ENCODE data around the gene SULF2.

The SULF2 gene

GRCh38 chr20:47635256-47635655 lies 150.0 kb downstream of the SULF2 start:
- no peak overlapping the region for H3K4me3 ChIP-seq (ENCODE audit: low read length)
- TF ChIP-seq, protein P1, sequence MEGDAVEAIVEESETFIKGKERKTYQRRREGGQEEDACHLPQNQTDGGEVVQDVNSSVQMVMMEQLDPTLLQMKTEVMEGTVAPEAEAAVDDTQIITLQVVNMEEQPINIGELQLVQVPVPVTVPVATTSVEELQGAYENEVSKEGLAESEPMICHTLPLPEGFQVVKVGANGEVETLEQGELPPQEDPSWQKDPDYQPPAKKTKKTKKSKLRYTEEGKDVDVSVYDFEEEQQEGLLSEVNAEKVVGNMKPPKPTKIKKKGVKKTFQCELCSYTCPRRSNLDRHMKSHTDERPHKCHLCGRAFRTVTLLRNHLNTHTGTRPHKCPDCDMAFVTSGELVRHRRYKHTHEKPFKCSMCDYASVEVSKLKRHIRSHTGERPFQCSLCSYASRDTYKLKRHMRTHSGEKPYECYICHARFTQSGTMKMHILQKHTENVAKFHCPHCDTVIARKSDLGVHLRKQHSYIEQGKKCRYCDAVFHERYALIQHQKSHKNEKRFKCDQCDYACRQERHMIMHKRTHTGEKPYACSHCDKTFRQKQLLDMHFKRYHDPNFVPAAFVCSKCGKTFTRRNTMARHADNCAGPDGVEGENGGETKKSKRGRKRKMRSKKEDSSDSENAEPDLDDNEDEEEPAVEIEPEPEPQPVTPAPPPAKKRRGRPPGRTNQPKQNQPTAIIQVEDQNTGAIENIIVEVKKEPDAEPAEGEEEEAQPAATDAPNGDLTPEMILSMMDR (IDR thresholded peaks at IDR 0.05; ENCODE audit: insufficient read depth, low read depth, low read length, missing control alignments), result no peak
- no peak for DNase-seq (ENCODE audit: low read depth)

DNA sequence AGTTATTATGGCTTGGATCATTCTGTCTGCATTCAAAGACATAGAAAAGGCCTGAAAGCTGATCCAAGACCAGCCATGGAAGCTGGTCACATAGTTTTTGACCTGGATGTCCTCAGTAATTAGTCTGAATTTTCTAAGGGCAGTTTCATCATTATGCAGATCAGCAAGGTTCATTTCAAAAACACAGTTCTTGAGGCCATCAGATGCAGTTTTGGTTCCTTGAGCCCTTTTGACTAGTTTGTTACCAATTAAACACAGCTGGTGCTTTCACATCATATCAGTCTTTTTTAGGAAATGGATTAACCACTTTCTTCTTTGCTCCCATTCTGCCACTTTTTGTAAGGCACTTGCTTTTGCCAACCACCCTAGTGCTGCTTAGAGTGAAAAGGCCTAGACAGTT lies 154.2 kb downstream of the SULF2 start:
- TF ChIP-seq, protein P1 (IDR thresholded peaks at IDR 0.05; ENCODE audit: insufficient read depth, low read depth, low read length, missing control alignments), result no peak
- H3K4me3 ChIP-seq (ENCODE audit: low read length), result no peak overlapping the region
- DNase-seq (ENCODE audit: low read depth), result no peak

GRCh38 chr20:47629907-47630306 lies 155.4 kb downstream of the SULF2 start:
- no peak for DNase-seq (ENCODE audit: low read depth)
- no peak overlapping the region for H3K4me3 ChIP-seq (ENCODE audit: low read length)
- TF ChIP-seq, protein P1 (IDR thresholded peaks at IDR 0.05; ENCODE audit: insufficient read depth, low read depth, low read length, missing control alignments), result no peak

DNA sequence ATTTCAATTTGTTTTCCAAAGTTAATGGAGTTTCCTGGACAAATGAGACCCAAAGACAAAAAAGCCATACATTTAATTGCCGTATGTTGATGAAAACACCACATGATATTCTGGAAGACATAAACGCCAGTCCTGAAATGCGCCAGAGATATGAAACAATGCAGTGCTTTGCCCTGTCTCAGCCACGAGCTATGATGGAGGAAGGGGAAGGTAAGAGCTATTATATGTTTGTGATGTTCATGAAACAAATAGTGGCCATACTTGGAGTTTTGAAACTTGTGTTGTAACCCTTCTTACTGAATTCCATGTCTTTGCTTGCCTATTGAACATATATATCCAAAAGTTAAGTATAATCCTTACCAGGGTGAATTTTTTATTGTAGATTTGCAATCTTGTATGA lies 157.7 kb downstream of the SULF2 start:
- H3K4me3 ChIP-seq (ENCODE audit: low read length), result no peak overlapping the region
- TF ChIP-seq, protein P1 (IDR thresholded peaks at IDR 0.05; ENCODE audit: insufficient read depth, low read depth, low read length, missing control alignments), result no peak
- no peak for DNase-seq (ENCODE audit: low read depth)

GRCh38 chr20:47623206-47623605 lies 162.1 kb downstream of the SULF2 start:
- TF ChIP-seq, protein P1 (IDR thresholded peaks at IDR 0.05; ENCODE audit: insufficient read depth, low read depth, low read length, missing control alignments), result no peak
- H3K4me3 ChIP-seq (ENCODE audit: low read length), result no peak overlapping the region
- no peak for DNase-seq (ENCODE audit: low read depth)

DNA sequence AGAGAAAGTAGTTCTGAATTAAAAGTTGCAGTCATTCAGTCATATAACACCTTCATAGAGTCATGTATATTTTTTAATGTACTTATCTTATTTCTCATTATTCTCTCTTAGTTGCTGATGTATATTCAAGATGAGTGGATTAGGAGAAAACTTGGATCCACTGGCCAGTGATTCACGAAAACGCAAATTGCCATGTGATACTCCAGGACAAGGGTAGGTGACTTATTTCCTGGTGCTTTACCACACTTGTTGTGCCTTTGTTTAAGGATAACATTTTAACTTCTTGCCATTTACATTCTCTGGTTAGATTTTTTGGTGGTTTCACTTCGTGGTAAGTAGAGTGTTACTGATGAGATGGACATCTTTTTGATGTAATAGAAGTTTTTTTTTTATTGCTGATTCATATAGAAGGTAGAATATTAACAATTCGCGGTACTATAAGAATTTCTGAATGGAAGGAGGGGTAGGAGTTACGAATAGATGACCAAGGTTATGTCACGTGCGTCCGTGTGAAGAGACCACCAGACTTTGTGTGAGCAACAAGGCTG lies 163.1 kb downstream of the SULF2 start:
- H3K4me3 ChIP-seq (ENCODE audit: low read length), result no peak overlapping the region
- TF ChIP-seq, protein P1 (IDR thresholded peaks at IDR 0.05; ENCODE audit: insufficient read depth, low read depth, low read length, missing control alignments), result no peak
- DNase-seq (ENCODE audit: low read depth), result no peak

Measured in epithelial cell of esophagus (primary cell).